Stomach (tissue), 4 donors: ENCODE data around the gene NENF.

Experiments
- EP300 ChIP-seq: sonication (generic); formaldehyde crosslinking; IDR thresholded peaks from one replicate; pipeline ENCODE4 v1.6.1; 2017; ENCODE audit warnings: antibody characterized with exemption
- POLR2A ChIP-seq, 4 donors: fragments of 450-650 bp; IDR thresholded peaks; one replicate each; pipeline ENCODE4 v1.6.1; 2016; ENCODE audit warnings: antibody characterized with exemption in 4 of 4, control low read depth in 2 of 4, mild to moderate bottlenecking in 1 of 4, moderate library complexity in 1 of 4
- POLR2AphosphoS5 ChIP-seq, 3 donors: sonication (generic); formaldehyde crosslinking; IDR thresholded peaks; one replicate each; pipeline ENCODE4 v1.6.1; 2016; ENCODE audit warnings: antibody characterized with exemption in 3 of 3
- TF ChIP-seq, protein P1 (sequence below), 7 experiments: fragments of 450-650 bp in 4 of 7; fragments of 200-600 bp in 3 of 7; sonication (generic) in 3 of 7; IDR thresholded peaks; one replicate each; pipeline ENCODE4 v1.5.1; 2016 to 2019; ENCODE audit warnings: antibody characterized with exemption in 7 of 7, control low read depth in 2 of 7, mild to moderate bottlenecking in 1 of 7

GRCh38 chr1:212430955-212431394, 1.7 kb upstream of the NENF start:
- TF ChIP-seq, protein P1, sequence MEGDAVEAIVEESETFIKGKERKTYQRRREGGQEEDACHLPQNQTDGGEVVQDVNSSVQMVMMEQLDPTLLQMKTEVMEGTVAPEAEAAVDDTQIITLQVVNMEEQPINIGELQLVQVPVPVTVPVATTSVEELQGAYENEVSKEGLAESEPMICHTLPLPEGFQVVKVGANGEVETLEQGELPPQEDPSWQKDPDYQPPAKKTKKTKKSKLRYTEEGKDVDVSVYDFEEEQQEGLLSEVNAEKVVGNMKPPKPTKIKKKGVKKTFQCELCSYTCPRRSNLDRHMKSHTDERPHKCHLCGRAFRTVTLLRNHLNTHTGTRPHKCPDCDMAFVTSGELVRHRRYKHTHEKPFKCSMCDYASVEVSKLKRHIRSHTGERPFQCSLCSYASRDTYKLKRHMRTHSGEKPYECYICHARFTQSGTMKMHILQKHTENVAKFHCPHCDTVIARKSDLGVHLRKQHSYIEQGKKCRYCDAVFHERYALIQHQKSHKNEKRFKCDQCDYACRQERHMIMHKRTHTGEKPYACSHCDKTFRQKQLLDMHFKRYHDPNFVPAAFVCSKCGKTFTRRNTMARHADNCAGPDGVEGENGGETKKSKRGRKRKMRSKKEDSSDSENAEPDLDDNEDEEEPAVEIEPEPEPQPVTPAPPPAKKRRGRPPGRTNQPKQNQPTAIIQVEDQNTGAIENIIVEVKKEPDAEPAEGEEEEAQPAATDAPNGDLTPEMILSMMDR (IDR thresholded peaks at IDR 0.05) = no peak
- no peak for TF ChIP-seq EP300
- TF ChIP-seq POLR2AphosphoS5 (IDR thresholded peaks at IDR 0.05) = no peak
- no peak for TF ChIP-seq POLR2A (IDR thresholded peaks at IDR 0.05)
